MM.1S (cell line): ENCODE data around the gene SDK1.

ENCODE experiments used
- DNase-seq: peaks from one replicate; pipeline ENCODE4 v3.0.0-alpha.2; 2015
- H2AFZ ChIP-seq: fragments of 300-600 bp; sonication (generic); 2 replicates; pipeline ENCODE4 v1.6.0; 2016; ENCODE audit warnings: antibody characterized with exemption, low read length
- H3F3A ChIP-seq: fragments of 300-600 bp; sonication (generic); 2 replicates; pipeline ENCODE4 v1.6.1; 2016; ENCODE audit warnings: mild to moderate bottlenecking, antibody characterized with exemption, low read length, moderate library complexity, mixed read lengths; ENCODE audit not compliant: insufficient read depth
- H3K27ac ChIP-seq: fragments of 300-600 bp; sonication (generic); 2 replicates; pipeline ENCODE4 v1.5.1; 2016; ENCODE audit warnings: mild to moderate bottlenecking, low read length
- H3K27me3 ChIP-seq: fragments of 300-600 bp; sonication (generic); replicated peaks from 2 replicates; pipeline ENCODE4 v1.6.0; 2016; ENCODE audit warnings: low read length; ENCODE audit not compliant: insufficient read depth
- H3K36me3 ChIP-seq: fragments of 300-600 bp; sonication (generic); replicated peaks from 2 replicates; pipeline ENCODE4 v1.6.1; 2016; ENCODE audit warnings: mild to moderate bottlenecking, low read length, mixed read lengths; ENCODE audit not compliant: insufficient read depth
- H3K4me1 ChIP-seq: fragments of 300-600 bp; sonication (generic); 2 replicates; pipeline ENCODE4 v1.6.1; 2016; ENCODE audit warnings: low read length, mixed read lengths
- H3K4me2 ChIP-seq: fragments of 300-600 bp; sonication (generic); 2 replicates; pipeline ENCODE4 v1.6.0; 2016; ENCODE audit warnings: low read depth, low read length
- H3K4me3 ChIP-seq: fragments of 300-600 bp; sonication (generic); 2 replicates; pipeline ENCODE4 v1.5.1; 2016; ENCODE audit warnings: low read length, mixed read lengths
- H3K79me2 ChIP-seq: fragments of 300-600 bp; sonication (generic); 2 replicates; pipeline ENCODE4 v1.6.1; 2016; ENCODE audit warnings: mixed run types, low read length, mixed read lengths
- H3K9ac ChIP-seq: fragments of 300-600 bp; sonication (generic); 2 replicates; pipeline ENCODE4 v1.6.1; 2016; ENCODE audit warnings: low read length, mixed read lengths
- H3K9me2 ChIP-seq: fragments of 300-600 bp; sonication (generic); replicated peaks from 2 replicates; pipeline ENCODE4 v1.6.1; 2016; ENCODE audit warnings: mild to moderate bottlenecking, low read length, mixed read lengths; ENCODE audit not compliant: insufficient read depth
- H3K9me3 ChIP-seq: fragments of 300-600 bp; sonication (generic); replicated peaks from 2 replicates; pipeline ENCODE4 v1.6.1; 2016; ENCODE audit warnings: mild to moderate bottlenecking, low read length, mixed read lengths; ENCODE audit not compliant: insufficient read depth
- H4K20me1 ChIP-seq: fragments of 300-600 bp; sonication (generic); 2 replicates; pipeline ENCODE4 v1.6.1; 2016; ENCODE audit warnings: mild to moderate bottlenecking, low read length, moderate library complexity, mixed read lengths; ENCODE audit not compliant: insufficient read depth
- CTCF ChIP-seq: fragments of 300-600 bp; sonication (generic); IDR thresholded peaks from 2 replicates; pipeline ENCODE4 v1.5.1; 2016; ENCODE audit warnings: antibody characterized with exemption, low read length, mixed read lengths
- EZH2 ChIP-seq: fragments of 300-600 bp; sonication (generic); optimal IDR thresholded peaks from 2 replicates; pipeline ENCODE3; 2017; ENCODE audit warnings: low read depth, mild to moderate bottlenecking, antibody characterized with exemption, low read length, mixed read lengths
- EZH2phosphoT487 ChIP-seq: fragments of 300-600 bp; sonication (generic); IDR thresholded peaks from 2 replicates; pipeline ENCODE4 v1.6.1; 2018; ENCODE audit warnings: antibody characterized with exemption, low read length

SDK1 gene

GRCh38 chr7:3266240-3266639, 34.8 kb upstream of the SDK1 start:
- Histone ChIP-seq H3K4me1 (no peaks in the 10 kb centered on the region), H2AFZ (no peak overlapping the region), H3K9ac (no peak overlapping the region), H3K79me2 (no peaks in the 10 kb centered on the region), H3K4me3 (no peak overlapping the region), H3K9me3 (no peaks in the 10 kb centered on the region), H3F3A (no peaks in the 10 kb centered on the region), H3K36me3 (no peaks in the 10 kb centered on the region), H4K20me1 (no peaks in the 10 kb centered on the region), H3K4me2 (no peak overlapping the region), H3K27me3 (no peaks in the 10 kb centered on the region), H3K27ac (no peak overlapping the region), H3K9me2 (no peaks in the 10 kb centered on the region)
- DNase-seq = no peak
- no peak for TF ChIP-seq CTCF
- TF ChIP-seq EZH2phosphoT487 = no peak
- no peak for TF ChIP-seq EZH2

- Histone ChIP-seq H3K9ac (no peak overlapping the region), H3K9me3 (no peaks in the 10 kb centered on the region), H3K27me3 (no peaks in the 10 kb centered on the region), H3K4me3 (no peak overlapping the region), H3F3A (no peaks in the 10 kb centered on the region), H4K20me1 (no peaks in the 10 kb centered on the region), H3K9me2 (no peaks in the 10 kb centered on the region), H3K79me2 (no peaks in the 10 kb centered on the region), H3K27ac (no peak overlapping the region), H2AFZ (no peak overlapping the region), H3K4me2 (no peak overlapping the region), H3K4me1 (no peaks in the 10 kb centered on the region), H3K36me3 (no peaks in the 10 kb centered on the region)
- DNase-seq = no peak
- TF ChIP-seq EZH2 = no peak
- no peak for TF ChIP-seq CTCF
- TF ChIP-seq EZH2phosphoT487 = no peak
These were observed 32.9 kb upstream of the SDK1 start for GRCh38 chr7:3267966-3268690.

- no peaks in the 10 kb centered on the region for H4K20me1 ChIP-seq
- no peaks in the 10 kb centered on the region for H3K79me2 ChIP-seq
- H3K9me3 ChIP-seq = no peaks in the 10 kb centered on the region
- no peak for DNase-seq
- H3K4me2 ChIP-seq = no peak overlapping the region
- H3K36me3 ChIP-seq = no peaks in the 10 kb centered on the region
- no peak overlapping the region for H3K4me3 ChIP-seq
- H3K9me2 ChIP-seq = no peaks in the 10 kb centered on the region
- no peaks in the 10 kb centered on the region for H3K4me1 ChIP-seq
- no peak overlapping the region for H3K27ac ChIP-seq
- H3K9ac ChIP-seq = no peak overlapping the region
- H2AFZ ChIP-seq = no peak overlapping the region
- no peak for TF ChIP-seq CTCF
- no peak for TF ChIP-seq EZH2
- no peak for TF ChIP-seq EZH2phosphoT487
- H3F3A ChIP-seq = no peaks in the 10 kb centered on the region
- H3K27me3 ChIP-seq = no peaks in the 10 kb centered on the region
These were observed 30.7 kb upstream of the SDK1 start for GRCh38 chr7:3270362-3270761.
